Colonic mucosa (tissue), 4 donors: ENCODE data around the gene ARID5B. TPM values are rescaled to one million over a fixed set of nuclear protein-coding genes. Genes with fewer than 3 reads are reported as not detected.

Experiments
- DNase-seq: peaks from one replicate; pipeline ENCODE4 v3.0.0-alpha.2; 2020
- H3K27ac ChIP-seq: fragments of 200-600 bp; one replicate; pipeline ENCODE4 v1.8.0; 2021
- H3K27me3 ChIP-seq: fragments of 200-600 bp; one replicate; pipeline ENCODE4 v1.8.0; 2021
- H3K36me3 ChIP-seq: fragments of 200-600 bp; one replicate; pipeline ENCODE4 v1.8.0; 2021
- H3K4me1 ChIP-seq: fragments of 200-600 bp; one replicate; pipeline ENCODE4 v1.8.0; 2021; ENCODE audit warnings: mild to moderate bottlenecking
- H3K4me3 ChIP-seq: fragments of 200-600 bp; one replicate; pipeline ENCODE4 v1.8.0; 2021
- H3K9ac ChIP-seq, 2 donors: one replicate each; pipeline ENCODE4 v1.7.0; 2013; ENCODE audit warnings: control low read depth in 2 of 2, low read depth in 2 of 2, low read length in 2 of 2
- H3K9me3 ChIP-seq: fragments of 200-600 bp; one replicate; pipeline ENCODE4 v1.8.0; 2021
- CTCF ChIP-seq: fragments of 200-600 bp; IDR thresholded peaks from one replicate; pipeline ENCODE4 v1.8.0; 2022; ENCODE audit warnings: antibody characterized with exemption, mild to moderate bottlenecking
- intact Hi-C: fragments of 100-400 bp; cut with DNase I; formaldehyde crosslinking; loops from one replicate; pipeline ENCODE4 v1.14.1; 2022
- total RNA-seq, 2 donors: library from RNA; stranded (reverse); fragmentation: NEBNext Ultra II Directional in 1 of 2; extraction: Animal tissue kit (Norgen Biotek cat#: 25700) in 1 of 2; gene quantifications; one replicate each; pipeline ENCODE4 v1.2.1, GENCODE V29; 2021
- donor health status: healthy.
- donor health status: DM: no; HTN: no; CAD: no.
- donor health status: DM: no; HTN: no; CAD: no.

ARID5B gene
- total RNA-seq: 10 to 100 TPM; 18.8 to 27.2 TPM

- Histone ChIP-seq H3K27ac (peak within 1 kb of the TSS; percentile 93), H3K9ac (peak within 1 kb of the TSS; percentile 57 to 98), H3K36me3 (no peaks in the 10 kb centered on the region), H3K4me1 (peaks cover 11% of the 10 kb centered on the region), H3K4me3 (peak within 1 kb of the TSS; percentile 51), H3K27me3 (no peaks in the 10 kb centered on the region), H3K9me3 (no peaks in the 10 kb centered on the region)
- TF ChIP-seq CTCF: no peak
- DNase-seq: peak; percentile 86
- intact Hi-C loops: loop anchor here (5.0 kb wide), 2 partner anchors 136 to 341 kb away; no protein-coding TSS in a partner anchor
Observed at GRCh38 chr10:61900829-61901792, at the start of gene ARID5B. TSS of gene ARID5B (plus strand) at chr10:61901699. CDS start at chr10:61901710, 11 bp downstream.

- H3K27me3 ChIP-seq: no peaks in the 10 kb centered on the region
- H3K36me3 ChIP-seq: no peaks in the 10 kb centered on the region
- H3K27ac ChIP-seq: no peak overlapping the region
- H3K4me3 ChIP-seq: no peak overlapping the region
- no peaks in the 10 kb centered on the region for H3K4me1 ChIP-seq
- no peak for DNase-seq
- H3K9ac ChIP-seq: no peak overlapping the region
- intact Hi-C loops: no loop called here
- no peaks in the 10 kb centered on the region for H3K9me3 ChIP-seq
- TF ChIP-seq CTCF: no peak
Observed at GRCh38 chr10:61852261-61852660, 49.2 kb upstream of the ARID5B start.

- H3K27me3 ChIP-seq: no peaks in the 10 kb centered on the region
Observed at GRCh38 chr10:61855771-61856170, 45.7 kb upstream of the ARID5B start.

GRCh38 chr10:61857746-61858145, 43.8 kb upstream of the ARID5B start:
- DNase-seq: no peak
- Histone ChIP-seq H3K27me3 (no peaks in the 10 kb centered on the region), H3K9me3 (no peaks in the 10 kb centered on the region), H3K4me3 (no peak overlapping the region), H3K27ac (no peak overlapping the region), H3K36me3 (no peaks in the 10 kb centered on the region), H3K4me1 (no peaks in the 10 kb centered on the region), H3K9ac (no peak overlapping the region)
- TF ChIP-seq CTCF: no peak
- intact Hi-C loops: no loop called here

More at GRCh38 chr10:61855771-61856170, 45.7 kb upstream of the ARID5B start:
- DNase-seq: no peak
- intact Hi-C loops: no loop called here
- TF ChIP-seq CTCF: no peak
- H3K9me3 ChIP-seq: no peaks in the 10 kb centered on the region
- no peak overlapping the region for H3K27ac ChIP-seq
- H3K9ac ChIP-seq: no peak overlapping the region
- no peaks in the 10 kb centered on the region for H3K36me3 ChIP-seq
- no peak overlapping the region for H3K4me3 ChIP-seq
- H3K4me1 ChIP-seq: no peaks in the 10 kb centered on the region

- intact Hi-C loops: no loop called here
- Histone ChIP-seq H3K4me1 (no peaks in the 10 kb centered on the region), H3K9ac (no peak overlapping the region), H3K27ac (no peak overlapping the region), H3K27me3 (no peaks in the 10 kb centered on the region), H3K9me3 (no peaks in the 10 kb centered on the region), H3K36me3 (no peaks in the 10 kb centered on the region), H3K4me3 (no peak overlapping the region)
- no peak for TF ChIP-seq CTCF
- DNase-seq: no peak
Observed at GRCh38 chr10:61859786-61860185, 41.7 kb upstream of the ARID5B start.
